A549 treated with AZD9567 at 1 μM for 4 hours (cell line): ENCODE measurements around the gene TGFBR1. TPM values are rescaled to one million over a fixed set of nuclear protein-coding genes. Genes with fewer than 3 reads are reported as not detected.

Experiments used
- total RNA-seq: library from RNA; stranded (reverse); fragments of 200-300 nt; extraction: Qiagen RNA extraction; gene quantifications from 5 replicates; pipeline ENCODE4 v1.2.3, GENCODE V29; 2022; ENCODE audit not compliant: insufficient read depth

The TGFBR1 gene
- total RNA-seq, result 41.1 to 78.9 TPM (median 63.9 TPM) in 5 replicates

DNA sequence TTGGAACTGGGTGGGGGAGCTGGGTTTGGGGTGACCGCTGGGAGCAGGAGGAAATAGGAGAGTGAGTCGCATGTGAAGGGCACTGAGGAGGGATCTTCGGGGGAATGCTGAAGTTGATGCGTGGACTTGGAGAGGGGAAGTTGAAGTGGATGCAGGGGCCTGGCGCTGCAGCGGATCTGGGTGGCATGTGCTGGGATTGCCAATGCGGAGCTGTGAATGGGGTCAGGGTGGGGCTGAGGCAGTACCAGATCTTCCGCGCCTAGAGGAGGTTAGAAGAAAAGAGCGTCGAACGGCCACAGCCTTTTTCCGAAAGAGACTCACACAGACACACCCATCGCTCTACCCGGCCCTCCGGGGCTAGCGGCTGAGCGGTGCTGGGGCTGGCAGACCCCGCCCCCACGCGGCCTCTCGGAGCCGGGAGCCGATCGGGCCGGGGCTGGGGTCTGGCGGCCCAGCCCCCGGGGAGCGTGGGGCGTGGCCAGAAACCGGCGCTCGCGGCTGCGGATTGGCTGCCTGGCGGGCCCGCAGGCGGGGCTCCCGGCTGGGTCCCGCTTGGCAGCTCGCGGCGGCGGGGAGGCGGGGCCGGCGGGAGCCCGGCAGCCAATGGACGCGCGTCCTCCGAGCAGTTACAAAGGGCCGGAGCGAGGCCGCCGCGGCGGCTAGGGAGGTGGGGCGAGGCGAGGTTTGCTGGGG, at the start of gene TGFBR1:
Gene TGFBR1, plus strand, starts transcription at position 655 of the 693 bp plus-strand sequence. CDS start 93 bp downstream, outside the sequence.

Other genes starting within 250 kb of the TGFBR1 start
- gene COL15A1, start 161.2 kb upstream of the TGFBR1 start, total RNA-seq, result 0.29 to 0.51 TPM (median 0.39 TPM) in 4 of 5 replicates, not detected in the other
- gene ALG2, start 116.8 kb downstream of the TGFBR1 start, total RNA-seq, result 31.6 to 53.2 TPM (median 51.0 TPM) in 5 replicates
- gene SEC61B, start 117.2 kb downstream of the TGFBR1 start, total RNA-seq, result 275 to 353 TPM (median 329 TPM) in 5 replicates